ENCODE data around the gene LLPH.

Gene LLPH

DNA sequence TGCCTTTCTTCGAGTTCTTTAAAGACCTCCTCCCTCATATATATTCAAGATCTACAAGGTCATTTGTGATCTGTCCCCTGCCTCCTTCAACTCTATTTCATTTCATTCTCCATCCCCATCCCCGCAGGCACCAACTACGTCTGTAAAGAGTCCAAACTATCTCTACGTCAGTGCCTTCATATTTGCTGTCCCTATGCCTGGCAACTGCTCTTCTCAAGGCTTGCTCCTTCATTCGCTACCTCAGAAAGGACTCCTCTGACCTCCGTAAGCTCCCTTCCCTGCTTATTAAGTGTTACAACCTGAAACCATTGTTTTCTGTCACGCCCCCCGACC is 650 bp downstream of the LLPH start:
- no peak for TF ChIP-seq TAF1 (IDR thresholded peaks at IDR 0.05; ENCODE audit: low read depth)
- no peak for TF ChIP-seq FOXM1 (IDR thresholded peaks at IDR 0.05; ENCODE audit: borderline replicate concordance, low read depth)
- no peak for TF ChIP-seq NFIC (IDR thresholded peaks at IDR 0.05)
- TF ChIP-seq, protein P1, sequence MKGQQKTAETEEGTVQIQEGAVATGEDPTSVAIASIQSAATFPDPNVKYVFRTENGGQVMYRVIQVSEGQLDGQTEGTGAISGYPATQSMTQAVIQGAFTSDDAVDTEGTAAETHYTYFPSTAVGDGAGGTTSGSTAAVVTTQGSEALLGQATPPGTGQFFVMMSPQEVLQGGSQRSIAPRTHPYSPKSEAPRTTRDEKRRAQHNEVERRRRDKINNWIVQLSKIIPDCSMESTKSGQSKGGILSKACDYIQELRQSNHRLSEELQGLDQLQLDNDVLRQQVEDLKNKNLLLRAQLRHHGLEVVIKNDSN (IDR thresholded peaks at IDR 0.05), result no peak
- TF ChIP-seq TEAD4 (IDR thresholded peaks at IDR 0.05), result no peak

DNA sequence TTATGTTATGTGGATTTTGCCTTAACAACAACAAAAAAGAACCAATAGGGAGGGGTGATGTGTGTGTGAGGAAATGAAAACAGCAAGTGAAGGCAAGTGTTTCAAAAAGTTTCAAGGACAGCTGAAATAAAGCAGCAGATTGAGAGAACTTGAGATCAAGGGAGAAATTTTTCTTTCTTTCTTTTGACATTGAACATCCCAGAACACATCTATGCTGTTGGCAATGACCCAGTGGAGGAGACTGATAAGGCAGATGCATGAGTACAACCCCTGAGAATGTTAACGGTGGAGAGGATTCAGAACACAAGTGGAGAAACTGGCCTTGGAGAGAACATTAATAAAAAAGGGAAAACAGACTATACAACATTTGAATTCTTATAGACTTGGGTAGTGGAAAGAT is 2.9 kb downstream of the LLPH start:
- TF ChIP-seq NFIC (IDR thresholded peaks at IDR 0.05) (no peak), TAF1 (IDR thresholded peaks at IDR 0.05; ENCODE audit: low read depth) (no peak), YY1 (IDR thresholded peaks at IDR 0.05; ENCODE audit: low read depth) (no peak), TEAD4 (IDR thresholded peaks at IDR 0.05) (no peak), TCF12 (IDR thresholded peaks at IDR 0.05; ENCODE audit: low read depth) (no peak), EGR1 (IDR thresholded peaks at IDR 0.05) (no peak), EP300 (IDR thresholded peaks at IDR 0.05; ENCODE audit: borderline replicate concordance) (no peak), RAD21 (IDR thresholded peaks at IDR 0.05; ENCODE audit: low read depth) (no peak), FOXM1 (IDR thresholded peaks at IDR 0.05; ENCODE audit: borderline replicate concordance, low read depth) (no peak), CREB1 (IDR thresholded peaks at IDR 0.05; ENCODE audit: low read depth) (no peak)
- TF ChIP-seq, protein P1 (IDR thresholded peaks at IDR 0.05), result no peak
- TF ChIP-seq, protein P2, sequence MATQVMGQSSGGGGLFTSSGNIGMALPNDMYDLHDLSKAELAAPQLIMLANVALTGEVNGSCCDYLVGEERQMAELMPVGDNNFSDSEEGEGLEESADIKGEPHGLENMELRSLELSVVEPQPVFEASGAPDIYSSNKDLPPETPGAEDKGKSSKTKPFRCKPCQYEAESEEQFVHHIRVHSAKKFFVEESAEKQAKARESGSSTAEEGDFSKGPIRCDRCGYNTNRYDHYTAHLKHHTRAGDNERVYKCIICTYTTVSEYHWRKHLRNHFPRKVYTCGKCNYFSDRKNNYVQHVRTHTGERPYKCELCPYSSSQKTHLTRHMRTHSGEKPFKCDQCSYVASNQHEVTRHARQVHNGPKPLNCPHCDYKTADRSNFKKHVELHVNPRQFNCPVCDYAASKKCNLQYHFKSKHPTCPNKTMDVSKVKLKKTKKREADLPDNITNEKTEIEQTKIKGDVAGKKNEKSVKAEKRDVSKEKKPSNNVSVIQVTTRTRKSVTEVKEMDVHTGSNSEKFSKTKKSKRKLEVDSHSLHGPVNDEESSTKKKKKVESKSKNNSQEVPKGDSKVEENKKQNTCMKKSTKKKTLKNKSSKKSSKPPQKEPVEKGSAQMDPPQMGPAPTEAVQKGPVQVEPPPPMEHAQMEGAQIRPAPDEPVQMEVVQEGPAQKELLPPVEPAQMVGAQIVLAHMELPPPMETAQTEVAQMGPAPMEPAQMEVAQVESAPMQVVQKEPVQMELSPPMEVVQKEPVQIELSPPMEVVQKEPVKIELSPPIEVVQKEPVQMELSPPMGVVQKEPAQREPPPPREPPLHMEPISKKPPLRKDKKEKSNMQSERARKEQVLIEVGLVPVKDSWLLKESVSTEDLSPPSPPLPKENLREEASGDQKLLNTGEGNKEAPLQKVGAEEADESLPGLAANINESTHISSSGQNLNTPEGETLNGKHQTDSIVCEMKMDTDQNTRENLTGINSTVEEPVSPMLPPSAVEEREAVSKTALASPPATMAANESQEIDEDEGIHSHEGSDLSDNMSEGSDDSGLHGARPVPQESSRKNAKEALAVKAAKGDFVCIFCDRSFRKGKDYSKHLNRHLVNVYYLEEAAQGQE (IDR thresholded peaks at IDR 0.05; ENCODE audit: low read depth), result no peak

DNA sequence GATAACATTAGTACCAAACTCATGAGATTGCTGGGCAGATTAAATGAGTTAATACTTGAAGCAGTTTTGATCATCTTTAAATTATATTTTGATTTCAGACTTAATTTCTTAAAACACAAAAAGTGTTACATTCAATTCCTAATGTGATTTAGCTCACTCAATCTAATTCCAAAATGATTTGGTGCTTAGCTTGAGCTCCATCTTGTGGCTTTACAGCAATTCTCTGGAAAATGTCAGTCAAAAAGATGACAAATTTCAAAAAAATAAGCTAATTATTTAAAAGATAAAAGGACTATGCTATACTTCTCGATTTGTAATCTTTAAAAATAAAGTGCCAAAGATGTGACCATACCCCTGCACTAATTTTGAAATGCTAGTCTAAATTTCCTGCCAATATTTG is 10.1 kb downstream of the LLPH start:
- TF ChIP-seq EGR1 (IDR thresholded peaks at IDR 0.05) (no peak), FOXM1 (IDR thresholded peaks at IDR 0.05; ENCODE audit: borderline replicate concordance, low read depth) (no peak), RAD21 (IDR thresholded peaks at IDR 0.05; ENCODE audit: low read depth) (no peak), CEBPB (IDR thresholded peaks at IDR 0.05) (no peak)
- TF ChIP-seq, protein P1 (IDR thresholded peaks at IDR 0.05), result no peak

DNA sequence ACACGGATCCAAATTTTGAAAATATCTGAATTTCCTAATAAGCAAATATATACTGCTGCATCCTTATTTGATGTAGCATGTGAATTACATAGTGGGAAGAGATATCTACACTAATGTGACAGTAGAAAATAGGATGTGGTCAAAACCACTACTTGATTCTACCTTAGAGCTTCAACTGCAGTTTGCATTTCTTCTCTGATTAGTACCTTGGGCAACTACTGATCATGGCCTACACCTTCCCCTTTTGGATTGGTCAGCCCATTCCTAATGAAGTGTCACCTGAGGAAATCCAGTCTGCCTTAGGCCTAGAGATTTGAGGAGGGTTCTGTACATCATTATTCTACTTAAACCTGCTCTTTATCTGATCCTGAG is 10.7 kb downstream of the LLPH start:
- no peak for TF ChIP-seq TCF12 (IDR thresholded peaks at IDR 0.05; ENCODE audit: low read depth)

DNA sequence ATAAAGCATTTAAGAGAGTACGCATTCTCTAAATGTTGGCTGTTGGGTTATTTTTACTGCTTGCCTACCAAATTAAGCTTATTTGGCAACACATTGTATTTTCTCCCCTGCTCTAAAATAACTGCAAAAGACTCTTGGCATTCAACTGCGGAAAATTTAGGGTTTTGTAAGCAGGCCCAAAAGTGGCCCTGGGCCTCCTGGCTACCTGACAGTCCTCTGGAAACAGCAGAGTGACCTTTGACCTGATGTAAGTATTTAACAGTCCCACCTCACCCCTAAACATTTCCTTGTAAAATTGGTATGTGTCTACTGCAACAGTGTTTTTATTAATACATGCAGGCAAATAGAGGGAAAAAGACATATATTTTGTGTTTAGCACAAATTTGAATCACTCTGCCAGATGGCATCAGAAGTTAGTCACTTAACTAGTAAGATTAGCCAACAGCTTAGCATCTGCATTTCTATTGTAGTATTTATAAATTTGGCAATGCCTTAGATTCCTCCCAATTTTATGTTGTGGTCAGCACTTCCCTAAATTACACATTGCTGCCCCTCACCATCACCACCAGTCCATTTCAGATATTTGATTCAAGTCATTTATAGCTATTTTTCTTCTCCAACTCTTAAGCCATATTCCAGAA is 11.2 kb downstream of the LLPH start:
- TF ChIP-seq, protein P2 (IDR thresholded peaks at IDR 0.05; ENCODE audit: low read depth), result no peak
- TF ChIP-seq, protein P1 (IDR thresholded peaks at IDR 0.05), result no peak
- TF ChIP-seq ZBTB7A (IDR thresholded peaks at IDR 0.05; ENCODE audit: low read depth) (no peak), CREB1 (IDR thresholded peaks at IDR 0.05; ENCODE audit: low read depth) (no peak), YY1 (IDR thresholded peaks at IDR 0.05; ENCODE audit: low read depth) (no peak), TCF12 (IDR thresholded peaks at IDR 0.05; ENCODE audit: low read depth) (no peak), TEAD4 (IDR thresholded peaks at IDR 0.05) (no peak)
- TF ChIP-seq, protein P3, sequence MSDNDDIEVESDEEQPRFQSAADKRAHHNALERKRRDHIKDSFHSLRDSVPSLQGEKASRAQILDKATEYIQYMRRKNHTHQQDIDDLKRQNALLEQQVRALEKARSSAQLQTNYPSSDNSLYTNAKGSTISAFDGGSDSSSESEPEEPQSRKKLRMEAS (IDR thresholded peaks at IDR 0.05), result no peak

DNA sequence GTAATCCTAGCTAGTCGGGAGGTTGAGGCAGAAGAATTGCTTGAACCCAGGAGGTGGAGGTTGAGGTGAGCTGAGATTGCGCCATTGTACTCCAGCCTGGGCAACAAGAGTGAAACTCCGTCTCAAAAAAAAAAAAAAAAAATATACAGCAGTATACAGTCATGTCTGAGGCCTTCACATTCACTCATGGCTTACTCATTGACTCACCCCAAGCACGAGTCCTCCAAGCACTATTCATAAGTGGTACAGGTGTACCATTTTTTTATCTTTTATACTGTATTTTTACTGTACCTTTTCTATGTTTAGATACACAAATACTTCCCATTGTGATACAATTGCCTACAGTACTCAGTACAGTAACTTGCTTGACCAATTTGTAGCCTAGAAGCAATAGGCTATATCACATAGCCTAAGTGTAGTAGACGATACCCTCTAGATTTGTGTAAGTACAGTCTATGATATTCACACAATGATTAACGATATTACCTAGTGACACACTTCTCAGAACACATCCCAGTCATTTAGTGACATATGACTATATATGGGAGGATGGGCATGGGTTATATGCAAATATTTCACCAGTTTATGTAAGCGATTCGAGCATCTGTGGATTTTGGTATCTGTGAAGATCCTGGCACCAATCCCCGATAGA is 12.2 kb downstream of the LLPH start:
- TF ChIP-seq CREB1 (IDR thresholded peaks at IDR 0.05; ENCODE audit: low read depth) (no peak), CEBPB (IDR thresholded peaks at IDR 0.05) (no peak), EGR1 (IDR thresholded peaks at IDR 0.05) (no peak), TEAD4 (IDR thresholded peaks at IDR 0.05) (no peak), NFIC (IDR thresholded peaks at IDR 0.05) (no peak), ZBTB7A (IDR thresholded peaks at IDR 0.05; ENCODE audit: low read depth) (no peak), EP300 (IDR thresholded peaks at IDR 0.05; ENCODE audit: borderline replicate concordance) (no peak), RAD21 (IDR thresholded peaks at IDR 0.05; ENCODE audit: low read depth) (no peak)
